Gastroesophageal sphincter (tissue), 4 donors: ENCODE measurements around the gene AKAP11. TPM values are rescaled to one million over a fixed set of nuclear protein-coding genes. Genes with fewer than 3 reads are reported as not detected.

Source experiments
- ATAC-seq: fragments of 150-250 bp; one replicate; pipeline ENCODE4 v1.9.1; 2016; ENCODE audit warnings: mild to moderate bottlenecking, moderate library complexity
- H3K27ac ChIP-seq, 4 donors: fragments of 200-600 bp; sonication (generic) in 3 of 4; 1 replicate in 3 of 4; 2 replicates in 1 of 4; pipeline ENCODE4 v1.5.1; 2016 to 2019
- H3K27me3 ChIP-seq: fragments of 200-600 bp; sonication (generic); one replicate; pipeline ENCODE4 v1.5.1; 2019
- H3K36me3 ChIP-seq, 2 donors: fragments of 200-600 bp; sonication (generic); one replicate each; pipeline ENCODE4 v1.5.1; 2019; ENCODE audit warnings: control low read depth in 1 of 2
- H3K4me1 ChIP-seq, 3 donors: fragments of 200-600 bp; sonication (generic); 1 replicate in 2 of 3; 2 replicates in 1 of 3; pipeline ENCODE4 v1.5.1; 2016 to 2019; ENCODE audit warnings: control low read depth in 2 of 3
- H3K4me3 ChIP-seq, 2 donors: fragments of 200-600 bp; sonication (generic); one replicate each; pipeline ENCODE4 v1.5.1; 2019; ENCODE audit warnings: mild to moderate bottlenecking in 1 of 2, moderate library complexity in 1 of 2
- H3K9me3 ChIP-seq, 3 donors: fragments of 200-600 bp; sonication (generic); one replicate each; pipeline ENCODE4 v1.5.1; 2017 to 2019; ENCODE audit warnings: control low read depth in 2 of 3
- CTCF ChIP-seq, 4 experiments: fragments of 200-600 bp in 2 of 4; fragments of 450-650 bp in 2 of 4; sonication (generic) in 1 of 4; IDR thresholded peaks; one replicate each; pipeline ENCODE4 v1.5.1; 2017 to 2019; ENCODE audit warnings: antibody characterized with exemption in 4 of 4, mild to moderate bottlenecking in 2 of 4, moderate library complexity in 2 of 4
- EP300 ChIP-seq: sonication (generic); formaldehyde crosslinking; IDR thresholded peaks from one replicate; pipeline ENCODE4 v1.6.1; 2017; ENCODE audit warnings: antibody characterized with exemption, mild to moderate bottlenecking
- POLR2A ChIP-seq, 2 donors: fragments of 450-650 bp; IDR thresholded peaks; one replicate each; pipeline ENCODE4 v1.6.1; 2017; ENCODE audit warnings: antibody characterized with exemption in 2 of 2, mild to moderate bottlenecking in 2 of 2, moderate library complexity in 1 of 2
- POLR2AphosphoS5 ChIP-seq: sonication (generic); formaldehyde crosslinking; IDR thresholded peaks from one replicate; pipeline ENCODE4 v1.6.1; 2017; ENCODE audit warnings: antibody characterized with exemption
- total RNA-seq, 4 donors: library from RNA; depleted of rRNA; stranded (reverse); fragments of >200 nt; gene quantifications; one replicate each; pipeline ENCODE4 v1.1.0, GENCODE V29; 2016

The AKAP11 gene
- total RNA-seq, 4 donors from 2014 or later = 41.1 to 53.4 (median 45.3) TPM

DNA sequence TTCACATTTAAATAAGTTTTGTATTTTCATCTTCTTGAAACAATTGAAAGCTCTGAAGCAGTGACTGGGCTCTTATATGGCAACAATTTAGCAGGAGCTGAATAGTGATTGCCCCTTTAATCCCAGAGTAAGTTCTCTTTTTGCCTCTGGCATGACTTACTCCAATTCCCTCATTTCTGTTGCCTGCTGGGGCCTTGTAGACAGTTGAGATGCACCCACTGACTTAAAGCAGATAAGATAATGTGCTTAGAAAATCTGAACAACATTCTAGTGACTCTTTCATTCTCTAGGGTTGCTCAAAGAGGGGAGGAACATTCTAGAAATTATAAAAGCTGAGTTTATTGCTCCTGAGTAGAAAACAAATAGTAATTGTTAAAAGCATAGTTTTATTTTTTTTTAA lies 52.8 kb downstream of the AKAP11 start:
- peaks cover 0 to 16% of the 10 kb centered on the region in 2 donors for H3K36me3 ChIP-seq
- no peaks in the 10 kb centered on the region for H3K27me3 ChIP-seq
- H3K27ac ChIP-seq = no peak overlapping the region
- ATAC-seq = no peak
- H3K9me3 ChIP-seq = no peaks in the 10 kb centered on the region
- no peak for TF ChIP-seq CTCF (IDR thresholded peaks at IDR 0.05)
- no peak for TF ChIP-seq POLR2AphosphoS5
- TF ChIP-seq POLR2A (IDR thresholded peaks at IDR 0.05) = no peak
- TF ChIP-seq EP300 = no peak
- H3K4me3 ChIP-seq = no peak overlapping the region
- no peaks in the 10 kb centered on the region for H3K4me1 ChIP-seq

GRCh38 chr13:42327725-42328124 lies 55.8 kb downstream of the AKAP11 start:
- no peak overlapping the region for H3K27ac ChIP-seq
- TF ChIP-seq POLR2A (IDR thresholded peaks at IDR 0.05) = no peak
- TF ChIP-seq EP300 = no peak
- TF ChIP-seq CTCF (IDR thresholded peaks at IDR 0.05) = no peak
- TF ChIP-seq POLR2AphosphoS5 = no peak
- H3K4me1 ChIP-seq = no peaks in the 10 kb centered on the region
- H3K9me3 ChIP-seq = no peaks in the 10 kb centered on the region
- ATAC-seq = no peak
- H3K27me3 ChIP-seq = no peaks in the 10 kb centered on the region
- no peak overlapping the region for H3K4me3 ChIP-seq
- no peaks in the 10 kb centered on the region for H3K36me3 ChIP-seq

DNA sequence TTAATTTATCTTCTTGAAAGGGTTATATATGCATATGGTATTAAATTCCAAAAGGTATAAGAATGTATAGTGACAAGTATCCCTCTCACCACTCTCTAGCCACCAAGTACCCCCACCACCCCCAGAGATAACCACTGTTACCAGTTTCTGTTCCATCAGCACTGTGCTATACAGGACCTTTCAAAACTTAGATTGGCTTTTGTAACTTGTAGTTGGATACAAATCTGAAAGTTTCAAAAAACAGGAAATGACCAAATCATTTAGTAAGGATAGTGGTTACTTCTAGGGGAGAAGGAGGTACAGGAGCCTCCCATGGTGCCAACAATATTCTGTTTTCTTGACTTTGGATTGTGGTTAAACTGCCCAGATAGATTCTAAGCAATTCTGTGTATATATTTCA lies 56.7 kb downstream of the AKAP11 start:
- Histone ChIP-seq H3K27ac (no peak overlapping the region), H3K4me1 (no peaks in the 10 kb centered on the region)

DNA sequence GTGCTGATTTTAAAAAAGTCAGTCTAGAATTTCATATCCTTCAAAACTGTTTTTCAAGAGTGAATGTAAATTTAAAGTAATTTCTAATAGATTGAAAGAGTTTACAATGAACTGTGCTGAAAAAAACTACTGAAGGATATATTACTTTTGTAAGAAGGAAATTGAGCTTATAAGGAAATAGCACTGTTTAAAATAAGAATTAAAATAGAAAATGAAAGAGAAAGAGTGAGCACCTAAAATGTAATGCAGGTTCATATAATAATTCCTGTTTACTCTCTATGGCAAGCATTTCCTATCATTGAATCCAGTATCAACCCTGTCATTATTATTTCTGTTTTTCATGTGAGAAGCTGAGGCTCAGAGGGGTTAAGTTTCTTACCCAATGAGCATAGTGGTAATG lies 57.3 kb downstream of the AKAP11 start:
- H3K4me3 ChIP-seq = no peak overlapping the region
- H3K27ac ChIP-seq = no peak overlapping the region
- ATAC-seq = no peak
- H3K36me3 ChIP-seq = no peaks in the 10 kb centered on the region
- no peaks in the 10 kb centered on the region for H3K4me1 ChIP-seq
- TF ChIP-seq POLR2AphosphoS5 (no peak), POLR2A (IDR thresholded peaks at IDR 0.05) (no peak)
- no peaks in the 10 kb centered on the region for H3K27me3 ChIP-seq
- no peaks in the 10 kb centered on the region for H3K9me3 ChIP-seq

More for the DNA sequence above, 56.7 kb downstream of the AKAP11 start:
- no peak overlapping the region for H3K4me3 ChIP-seq
- no peak for ATAC-seq
- H3K9me3 ChIP-seq = no peaks in the 10 kb centered on the region
- no peaks in the 10 kb centered on the region for H3K27me3 ChIP-seq
- H3K36me3 ChIP-seq = no peaks in the 10 kb centered on the region
- no peak for TF ChIP-seq CTCF (IDR thresholded peaks at IDR 0.05)
- TF ChIP-seq POLR2AphosphoS5 = no peak
- no peak for TF ChIP-seq EP300
- TF ChIP-seq POLR2A (IDR thresholded peaks at IDR 0.05) = no peak

GRCh38 chr13:42331009-42331408 lies 59.1 kb downstream of the AKAP11 start:
- ATAC-seq = no peak
- no peaks in the 10 kb centered on the region for H3K27me3 ChIP-seq
- H3K4me1 ChIP-seq = no peaks in the 10 kb centered on the region
- TF ChIP-seq POLR2A (IDR thresholded peaks at IDR 0.05) = no peak
- TF ChIP-seq EP300 = no peak
- no peak for TF ChIP-seq POLR2AphosphoS5
- no peak for TF ChIP-seq CTCF (IDR thresholded peaks at IDR 0.05)
- H3K4me3 ChIP-seq = no peak overlapping the region
- no peaks in the 10 kb centered on the region for H3K9me3 ChIP-seq
- no peak overlapping the region for H3K27ac ChIP-seq
- no peaks in the 10 kb centered on the region for H3K36me3 ChIP-seq
